Fibroblast of lung (primary cell): ENCODE data around the gene NEB.

Experiments used
- EZH2 ChIP-seq: IDR thresholded peaks from 2 replicates; pipeline ENCODE4 v1.5.1; 2012; ENCODE audit warnings: low read length, control low read depth, mild to moderate bottlenecking; ENCODE audit errors: missing control alignments
- TF ChIP-seq, protein P1 (sequence below), 2 donors: IDR thresholded peaks in 1 of 2; conservative IDR thresholded peaks in 1 of 2; 1 replicate in 1 of 2; 2 replicates in 1 of 2; pipeline ENCODE4 v1.5.1; 2011 to 2012; ENCODE audit warnings: low read length in 2 of 2, control low read depth in 1 of 2, inconsistent platforms in 1 of 2, low read depth in 1 of 2, mild to moderate bottlenecking in 1 of 2

- TF ChIP-seq, protein P1, sequence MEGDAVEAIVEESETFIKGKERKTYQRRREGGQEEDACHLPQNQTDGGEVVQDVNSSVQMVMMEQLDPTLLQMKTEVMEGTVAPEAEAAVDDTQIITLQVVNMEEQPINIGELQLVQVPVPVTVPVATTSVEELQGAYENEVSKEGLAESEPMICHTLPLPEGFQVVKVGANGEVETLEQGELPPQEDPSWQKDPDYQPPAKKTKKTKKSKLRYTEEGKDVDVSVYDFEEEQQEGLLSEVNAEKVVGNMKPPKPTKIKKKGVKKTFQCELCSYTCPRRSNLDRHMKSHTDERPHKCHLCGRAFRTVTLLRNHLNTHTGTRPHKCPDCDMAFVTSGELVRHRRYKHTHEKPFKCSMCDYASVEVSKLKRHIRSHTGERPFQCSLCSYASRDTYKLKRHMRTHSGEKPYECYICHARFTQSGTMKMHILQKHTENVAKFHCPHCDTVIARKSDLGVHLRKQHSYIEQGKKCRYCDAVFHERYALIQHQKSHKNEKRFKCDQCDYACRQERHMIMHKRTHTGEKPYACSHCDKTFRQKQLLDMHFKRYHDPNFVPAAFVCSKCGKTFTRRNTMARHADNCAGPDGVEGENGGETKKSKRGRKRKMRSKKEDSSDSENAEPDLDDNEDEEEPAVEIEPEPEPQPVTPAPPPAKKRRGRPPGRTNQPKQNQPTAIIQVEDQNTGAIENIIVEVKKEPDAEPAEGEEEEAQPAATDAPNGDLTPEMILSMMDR (conservative IDR thresholded peaks at IDR 0.05 in 1 of 2, IDR thresholded peaks at IDR 0.05 in 1 of 2; ENCODE audit: low read depth in 1 of 2, low read length in 2 of 2), result no peak
- no peak for TF ChIP-seq EZH2
Observed at GRCh38 chr2:151520976-151521375, 213.3 kb downstream of the NEB start.
